Ascending aorta (tissue), 2 donors: ENCODE measurements around the gene BMPR1A. TPM values are rescaled to one million over a fixed set of nuclear protein-coding genes. Genes with fewer than 3 reads are reported as not detected.

Experiments used
- DNase-seq, 2 donors: peaks; one replicate each; pipeline ENCODE4 v3.0.0-alpha.2; 2019; ENCODE audit warnings: low spot score in 2 of 2
- H3K27ac ChIP-seq, 2 donors: fragments of 200-600 bp; sonication (generic); one replicate each; pipeline ENCODE4 v1.5.1; 2016 to 2017; ENCODE audit warnings: mild to moderate bottlenecking in 1 of 2
- H3K27me3 ChIP-seq: fragments of 200-600 bp; sonication (generic); one replicate; pipeline ENCODE4 v1.5.1; 2017
- H3K36me3 ChIP-seq, 2 donors: fragments of 200-600 bp; sonication (generic); one replicate each; pipeline ENCODE4 v1.5.1; 2016
- H3K4me1 ChIP-seq, 2 donors: fragments of 200-600 bp; sonication (generic); one replicate each; pipeline ENCODE4 v1.5.1; 2016 to 2017; ENCODE audit warnings: mild to moderate bottlenecking in 1 of 2
- H3K4me3 ChIP-seq, 2 donors: fragments of 200-600 bp; sonication (generic); one replicate each; pipeline ENCODE4 v1.5.1; 2016 to 2017; ENCODE audit warnings: mild to moderate bottlenecking in 1 of 2
- H3K9me3 ChIP-seq, 2 donors: fragments of 200-600 bp; sonication (generic); one replicate each; pipeline ENCODE4 v1.5.1; 2016
- intact Hi-C: fragments of 100-400 bp; cut with DNase I; formaldehyde crosslinking; loops from one replicate; pipeline ENCODE4 v1.15.1; 2023
- total RNA-seq: library from RNA; depleted of rRNA; stranded (reverse); fragments of >200 nt; gene quantifications from one replicate; pipeline ENCODE4 v1.1.0, GENCODE V29; 2016
- TF ChIP-seq, protein P1 (sequence below), 3 experiments: fragments of 200-600 bp in 2 of 3; fragments of 450-650 bp in 1 of 3; sonication (generic) in 2 of 3; IDR thresholded peaks; one replicate each; pipeline ENCODE4 v1.5.1; 2016 to 2019; ENCODE audit warnings: antibody characterized with exemption in 3 of 3, mild to moderate bottlenecking in 1 of 3, moderate library complexity in 1 of 3

Gene BMPR1A
- total RNA-seq, 1 donor from 2014 or later: 12.9 TPM

DNA sequence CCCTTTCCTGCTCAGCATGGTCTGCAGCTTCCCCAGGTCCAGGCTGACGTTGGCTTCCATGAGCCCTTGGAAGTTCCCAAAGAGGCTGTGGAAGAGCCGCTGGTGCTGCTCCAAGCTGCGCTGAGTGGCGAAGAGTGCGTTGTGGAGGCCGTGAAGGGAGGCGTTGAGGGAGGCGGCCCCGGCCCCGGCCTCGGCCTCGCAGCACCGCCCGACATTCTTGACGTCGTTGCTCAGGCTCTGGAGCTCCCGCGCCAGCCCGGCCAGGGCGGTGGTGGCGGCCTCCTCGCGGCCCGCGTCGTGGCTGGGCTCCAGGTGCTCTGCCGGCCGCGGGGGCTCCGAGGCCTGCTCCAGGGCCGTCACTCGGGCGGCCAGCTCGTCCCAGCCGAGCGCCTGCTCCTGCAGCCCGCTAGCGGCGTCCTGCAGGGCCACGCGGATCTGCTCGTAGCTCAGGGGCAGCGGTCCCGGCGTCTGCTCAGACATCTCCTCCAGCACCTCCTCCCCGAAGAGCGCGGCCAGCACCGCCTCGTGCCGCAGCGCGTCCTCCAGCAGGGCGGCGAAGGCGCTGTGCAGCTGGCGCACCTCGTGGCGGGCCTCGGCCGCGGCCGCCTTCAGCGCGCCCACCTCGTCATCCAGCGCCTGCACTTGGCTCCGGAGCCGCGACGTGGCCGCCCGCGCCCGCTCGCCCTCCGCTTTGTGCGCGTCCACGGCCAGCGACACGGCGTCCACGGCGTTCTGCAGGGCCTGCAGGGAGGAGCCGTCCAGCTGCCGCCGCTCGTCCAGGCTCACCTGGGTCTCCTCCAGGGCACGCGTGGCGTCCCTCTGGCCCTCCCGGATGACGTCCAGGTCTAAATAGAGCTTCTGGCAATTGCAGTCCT, 186.3 kb downstream of the BMPR1A start:
- no peaks in the 10 kb centered on the region for H3K27me3 ChIP-seq
- H3K36me3 ChIP-seq: no peaks in the 10 kb centered on the region
- H3K4me1 ChIP-seq: peaks cover 7 to 32% of the 10 kb centered on the region in 2 donors
- H3K4me3 ChIP-seq: peak overlapping the region in 1 of 2 donors; percentile 39
- no peaks in the 10 kb centered on the region for H3K9me3 ChIP-seq
- TF ChIP-seq, protein P1, sequence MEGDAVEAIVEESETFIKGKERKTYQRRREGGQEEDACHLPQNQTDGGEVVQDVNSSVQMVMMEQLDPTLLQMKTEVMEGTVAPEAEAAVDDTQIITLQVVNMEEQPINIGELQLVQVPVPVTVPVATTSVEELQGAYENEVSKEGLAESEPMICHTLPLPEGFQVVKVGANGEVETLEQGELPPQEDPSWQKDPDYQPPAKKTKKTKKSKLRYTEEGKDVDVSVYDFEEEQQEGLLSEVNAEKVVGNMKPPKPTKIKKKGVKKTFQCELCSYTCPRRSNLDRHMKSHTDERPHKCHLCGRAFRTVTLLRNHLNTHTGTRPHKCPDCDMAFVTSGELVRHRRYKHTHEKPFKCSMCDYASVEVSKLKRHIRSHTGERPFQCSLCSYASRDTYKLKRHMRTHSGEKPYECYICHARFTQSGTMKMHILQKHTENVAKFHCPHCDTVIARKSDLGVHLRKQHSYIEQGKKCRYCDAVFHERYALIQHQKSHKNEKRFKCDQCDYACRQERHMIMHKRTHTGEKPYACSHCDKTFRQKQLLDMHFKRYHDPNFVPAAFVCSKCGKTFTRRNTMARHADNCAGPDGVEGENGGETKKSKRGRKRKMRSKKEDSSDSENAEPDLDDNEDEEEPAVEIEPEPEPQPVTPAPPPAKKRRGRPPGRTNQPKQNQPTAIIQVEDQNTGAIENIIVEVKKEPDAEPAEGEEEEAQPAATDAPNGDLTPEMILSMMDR (IDR thresholded peaks at IDR 0.05): no peak
- H3K27ac ChIP-seq: no peak overlapping the region
- intact Hi-C loops: loop anchor here (5.0 kb wide), 1 partner anchor 115 kb away; no protein-coding TSS in a partner anchor
- DNase-seq: peak in 1 of 2 donors; percentile 67

DNA sequence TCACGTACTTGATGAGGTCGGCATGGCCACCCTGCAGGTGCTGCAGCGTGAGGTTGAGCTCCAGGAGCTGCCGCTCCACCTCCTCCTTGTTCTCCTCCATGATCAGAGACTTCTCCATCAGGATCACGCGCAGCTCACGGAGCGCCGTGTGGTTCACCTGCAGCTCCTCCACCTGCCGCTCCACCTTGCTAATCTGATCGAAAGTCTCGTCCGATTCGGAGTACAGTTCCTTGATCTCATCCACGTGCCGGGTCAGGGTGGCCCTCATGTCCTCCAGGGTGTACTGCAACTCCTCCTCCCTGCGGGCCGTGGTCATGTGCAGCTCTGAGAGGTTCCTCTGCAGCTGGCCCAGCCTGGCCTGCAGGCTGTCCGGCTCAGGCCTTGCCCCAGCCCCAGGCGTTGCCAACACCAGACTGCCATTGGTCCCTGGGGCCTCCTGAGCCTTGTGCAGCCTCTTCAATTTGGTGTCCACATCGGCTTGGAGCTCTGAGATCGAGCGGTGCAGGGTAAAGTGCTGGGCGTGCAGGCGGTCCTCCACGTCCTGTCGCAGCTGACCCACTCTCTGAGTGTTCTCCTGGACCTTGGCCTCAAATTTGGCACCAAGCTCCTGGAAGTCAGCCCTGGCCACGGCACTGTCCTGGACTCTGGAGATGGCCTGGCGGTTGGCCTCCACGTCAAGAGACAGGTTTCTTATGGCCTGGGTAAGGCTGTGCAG, 187.1 kb downstream of the BMPR1A start:
- H3K27ac ChIP-seq: no peak overlapping the region
- no peaks in the 10 kb centered on the region for H3K27me3 ChIP-seq
- H3K4me3 ChIP-seq: no peak overlapping the region
- peaks cover 7 to 29% of the 10 kb centered on the region in 2 donors for H3K4me1 ChIP-seq
- H3K9me3 ChIP-seq: no peaks in the 10 kb centered on the region
- TF ChIP-seq, protein P1 (IDR thresholded peaks at IDR 0.05): no peak
- DNase-seq: peak in 1 of 2 donors; percentile 61
- H3K36me3 ChIP-seq: no peaks in the 10 kb centered on the region
- intact Hi-C loops: loop anchor here (5.0 kb wide), 1 partner anchor 114 kb away; no protein-coding TSS in a partner anchor

DNA sequence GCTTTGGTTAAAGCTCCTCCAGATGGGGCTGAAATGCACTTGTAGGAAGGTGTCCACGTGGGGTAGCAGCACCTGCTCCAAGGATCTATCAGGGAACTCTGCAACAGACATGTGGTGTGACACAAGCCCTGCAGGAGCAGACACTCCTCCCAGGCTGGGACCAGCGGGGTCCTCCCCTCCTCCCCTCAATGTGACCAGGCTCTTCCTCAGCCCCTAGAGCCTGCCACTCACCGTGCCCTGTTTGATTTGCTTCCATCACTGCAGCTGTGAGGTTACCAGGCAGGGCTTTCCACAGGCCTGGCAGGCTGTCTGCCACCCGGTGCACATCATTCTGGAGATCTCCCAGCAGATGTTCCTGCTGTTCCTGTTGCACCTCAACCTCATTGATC, 187.6 kb downstream of the BMPR1A start:
- TF ChIP-seq, protein P1 (IDR thresholded peaks at IDR 0.05): no peak
- Histone ChIP-seq H3K36me3 (no peaks in the 10 kb centered on the region), H3K9me3 (no peaks in the 10 kb centered on the region), H3K27me3 (no peaks in the 10 kb centered on the region), H3K4me1 (peaks cover 7 to 24% of the 10 kb centered on the region in 2 donors), H3K27ac (no peak overlapping the region), H3K4me3 (no peak overlapping the region)
- intact Hi-C loops: loop anchor here (5.0 kb wide), 1 partner anchor 113 kb away; no protein-coding TSS in a partner anchor
- DNase-seq: no peak

DNA sequence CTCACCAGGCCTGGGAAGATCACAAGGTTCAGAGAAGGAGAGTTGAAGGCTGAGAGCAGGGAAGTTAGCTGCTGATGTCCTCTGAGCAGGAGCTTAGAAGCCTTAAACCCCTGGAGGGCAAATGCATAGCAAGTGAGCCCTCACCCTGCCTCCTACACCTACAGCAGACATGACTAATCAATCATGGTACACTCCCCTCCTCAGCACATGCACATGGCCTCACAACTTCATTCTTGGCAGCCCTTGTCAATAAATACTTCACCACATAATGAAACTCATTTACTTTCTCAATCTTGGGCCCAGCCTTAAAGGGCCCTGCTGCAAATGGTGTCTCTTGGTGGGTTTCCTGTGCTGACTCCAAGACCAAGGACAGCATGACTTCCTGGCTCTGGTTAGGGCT, 188.1 kb downstream of the BMPR1A start:
- peak overlapping the region in 1 of 2 donors; percentile 49 for H3K27ac ChIP-seq
- peaks cover 7 to 23% of the 10 kb centered on the region in 2 donors for H3K4me1 ChIP-seq
- peak in 1 of 2 donors; percentile 34 for DNase-seq
- no peaks in the 10 kb centered on the region for H3K9me3 ChIP-seq
- TF ChIP-seq, protein P1 (IDR thresholded peaks at IDR 0.05): no peak
- no peaks in the 10 kb centered on the region for H3K27me3 ChIP-seq
- intact Hi-C loops: loop anchor here (5.0 kb wide), 1 partner anchor 113 kb away; no protein-coding TSS in a partner anchor
- no peaks in the 10 kb centered on the region for H3K36me3 ChIP-seq
- no peak overlapping the region for H3K4me3 ChIP-seq

DNA sequence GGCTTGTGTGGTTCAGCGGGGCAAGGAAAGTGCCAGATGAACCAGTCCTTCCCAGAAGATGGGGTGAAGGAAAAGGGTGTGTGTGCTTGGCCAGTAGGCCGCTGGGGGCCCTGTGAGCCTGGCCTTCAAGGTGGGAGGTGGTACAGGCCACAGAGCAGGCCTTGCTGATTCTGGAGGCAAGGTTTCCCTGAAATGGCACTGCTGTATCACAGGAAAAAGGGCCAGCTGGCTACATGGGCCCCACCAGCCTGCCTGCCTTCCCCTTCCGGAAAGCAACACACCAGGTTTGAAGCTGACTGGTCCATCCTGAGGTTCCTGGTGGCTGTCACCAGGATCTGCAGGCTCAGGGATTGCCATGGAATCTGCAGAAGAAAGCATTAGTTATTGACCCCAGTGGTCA, 188.5 kb downstream of the BMPR1A start:
- TF ChIP-seq, protein P1 (IDR thresholded peaks at IDR 0.05): no peak
- peak in 1 of 2 donors; percentile 54 for DNase-seq
- intact Hi-C loops: loop anchor here (5.0 kb wide), 1 partner anchor 112 kb away; no protein-coding TSS in a partner anchor
- Histone ChIP-seq H3K36me3 (no peaks in the 10 kb centered on the region), H3K4me3 (peak overlapping the region in 1 of 2 donors; percentile 24), H3K27ac (peak overlapping the region; percentile 49 to 56), H3K27me3 (no peaks in the 10 kb centered on the region), H3K4me1 (peaks cover 7 to 23% of the 10 kb centered on the region in 2 donors), H3K9me3 (no peaks in the 10 kb centered on the region)
